HG02763 (cell line): ENCODE results near the gene SLC9C2.
"Not testable (repeated sequence)": the region's sequence is repeated elsewhere in the genome, so short reads cannot be mapped to it uniquely, and the experiment has no call there.

Experiments used
- ATAC-seq: cut with Tn5 transposase; IDR thresholded peaks from one replicate; pipeline ENCODE4 v1.9.1; 2021; ENCODE audit warnings: mild to moderate bottlenecking, moderate library complexity; ENCODE audit not compliant: unreplicated experiment

Gene SLC9C2

DNA sequence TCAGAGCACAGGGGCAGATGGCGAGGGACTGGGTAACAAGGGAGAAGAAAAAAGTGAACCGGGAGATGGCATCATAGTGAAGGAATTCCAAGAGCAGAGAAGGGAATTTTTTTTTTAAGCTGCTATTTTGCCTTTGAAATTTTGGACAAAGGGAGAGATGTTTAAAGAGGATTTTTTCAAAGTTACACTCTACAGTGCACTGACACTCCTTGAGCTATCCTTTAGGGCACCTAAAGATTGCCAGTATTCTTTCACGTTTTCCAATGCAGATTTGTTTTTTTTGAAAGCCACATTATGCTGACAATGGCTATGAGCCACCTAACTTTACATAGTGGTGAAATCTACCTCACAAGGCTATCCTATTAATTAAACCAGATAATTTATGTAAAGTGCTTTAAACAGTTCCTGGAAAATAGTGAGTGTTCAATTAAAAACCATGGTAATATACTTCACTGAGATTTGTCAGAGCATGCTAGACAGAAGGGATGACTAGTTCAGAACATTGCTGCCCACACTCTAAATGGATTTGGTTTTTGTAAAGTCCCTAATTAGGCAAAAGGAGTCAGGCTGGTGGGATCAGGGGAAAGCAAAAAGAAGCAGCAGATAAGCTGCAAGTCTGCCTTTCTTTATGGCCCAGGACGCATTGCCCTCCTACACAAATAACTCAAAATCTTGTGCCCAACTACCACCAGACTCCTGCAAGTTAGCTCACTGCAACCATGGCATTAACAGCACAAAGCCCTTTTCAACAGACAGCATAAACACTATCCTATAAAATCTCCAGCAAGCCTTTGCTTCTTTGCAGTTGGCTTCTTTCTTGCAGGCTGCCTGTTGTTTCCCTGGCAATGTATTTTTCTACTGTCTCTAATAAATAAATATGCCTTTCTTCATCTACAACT lies 71.8 kb downstream of the SLC9C2 start:
- no peak for ATAC-seq

GRCh38 chr1:173529106-173529505 lies 73.8 kb downstream of the SLC9C2 start:
- no peak for ATAC-seq

DNA sequence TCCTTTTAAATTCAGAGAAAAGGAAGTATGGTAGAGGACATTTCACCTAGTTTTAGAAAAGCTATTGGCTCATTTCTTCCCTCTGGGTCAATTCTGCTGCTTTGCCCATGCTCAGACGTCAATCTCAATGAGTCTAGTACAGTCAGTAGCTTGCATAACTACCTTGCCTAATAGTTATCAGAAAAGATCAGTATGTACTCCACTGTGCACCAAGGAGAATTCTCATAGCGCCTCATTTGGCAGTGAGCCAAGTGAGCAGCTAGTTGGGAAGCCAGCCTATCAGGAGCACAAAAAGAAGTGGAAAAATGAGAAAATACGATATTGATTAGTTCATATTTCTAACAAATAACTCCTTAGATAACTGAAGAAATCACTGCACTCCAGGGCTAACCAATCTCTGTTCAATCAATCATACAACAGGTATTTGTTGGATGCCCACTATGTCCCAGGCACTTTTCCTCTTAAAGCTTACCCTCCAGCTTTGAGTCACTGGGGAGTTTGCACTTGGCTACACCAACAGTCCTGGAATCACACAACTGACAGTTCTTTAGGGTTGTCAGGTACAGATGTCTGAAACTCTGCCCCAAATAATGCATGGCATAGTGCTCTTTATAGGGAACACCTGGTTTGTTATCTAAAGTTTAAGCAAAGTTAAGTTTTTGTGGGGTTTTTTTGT lies 75.6 kb downstream of the SLC9C2 start:
- ATAC-seq = no peak

- ATAC-seq = no peak
Measured at GRCh38 chr1:173525926-173526325, 76.9 kb downstream of the SLC9C2 start.

- ATAC-seq = no peak
Measured at GRCh38 chr1:173523329-173523728, 79.5 kb downstream of the SLC9C2 start.

DNA sequence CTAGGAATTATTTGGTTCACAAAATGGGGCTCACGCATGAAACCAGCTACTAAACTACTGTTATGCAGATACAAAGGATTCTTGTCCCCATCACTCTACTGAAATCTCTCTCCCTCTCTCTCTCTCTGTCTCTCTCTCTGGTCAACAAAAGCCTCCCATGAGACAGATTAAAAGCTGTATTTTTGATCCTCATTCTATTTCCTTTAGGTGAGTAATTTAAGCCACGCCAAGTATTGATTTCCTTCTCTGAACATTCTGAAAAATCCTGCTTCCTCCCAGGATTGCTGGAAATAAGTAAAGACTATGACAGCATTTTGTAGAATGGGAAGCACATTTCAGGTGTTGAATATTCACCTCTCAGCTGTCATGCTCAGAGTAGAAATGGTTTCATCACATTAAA lies 82.1 kb downstream of the SLC9C2 start:
- no peak for ATAC-seq

DNA sequence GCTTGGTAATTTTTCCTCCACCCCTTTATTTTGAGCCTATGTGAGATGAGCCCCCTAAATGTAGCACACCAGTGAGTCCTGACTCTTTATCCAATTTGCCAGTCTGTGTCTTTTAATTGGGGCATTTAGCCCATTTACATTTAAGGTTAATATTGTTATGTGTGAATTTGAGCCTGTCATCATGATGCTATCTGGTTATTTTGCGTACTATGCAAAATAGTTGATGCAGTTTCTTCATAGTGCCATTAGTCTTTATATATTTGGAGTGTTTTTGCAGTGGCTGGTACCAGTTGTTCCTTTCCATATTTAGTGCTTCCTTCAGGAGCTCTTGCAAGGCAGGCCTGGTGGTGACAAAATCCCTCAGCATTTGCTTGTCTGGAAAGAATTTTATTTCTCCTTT lies 88.4 kb downstream of the SLC9C2 start:
- not testable (repeated sequence) for ATAC-seq

- no peak for ATAC-seq
Measured at GRCh38 chr1:173509797-173510196, 93.1 kb downstream of the SLC9C2 start.

DNA sequence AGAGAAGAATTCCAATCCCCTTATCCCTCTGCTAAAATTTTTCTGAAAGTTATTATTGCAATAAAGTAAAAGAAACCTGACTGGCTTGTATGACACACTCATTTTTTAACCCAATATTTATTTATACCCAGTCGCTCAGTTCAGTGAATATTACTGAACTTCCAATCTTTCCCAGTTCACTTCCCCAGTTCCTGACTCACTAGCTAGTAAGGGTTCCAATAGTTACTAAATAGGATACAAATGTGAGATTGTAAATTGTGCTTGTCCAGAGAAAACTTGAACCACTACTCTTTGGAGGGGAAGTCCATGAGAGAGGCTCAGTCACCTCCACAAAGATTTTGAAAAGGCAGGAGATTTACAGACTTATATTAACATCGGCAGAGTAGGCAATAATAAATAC lies 94.3 kb downstream of the SLC9C2 start:
- ATAC-seq = no peak

DNA sequence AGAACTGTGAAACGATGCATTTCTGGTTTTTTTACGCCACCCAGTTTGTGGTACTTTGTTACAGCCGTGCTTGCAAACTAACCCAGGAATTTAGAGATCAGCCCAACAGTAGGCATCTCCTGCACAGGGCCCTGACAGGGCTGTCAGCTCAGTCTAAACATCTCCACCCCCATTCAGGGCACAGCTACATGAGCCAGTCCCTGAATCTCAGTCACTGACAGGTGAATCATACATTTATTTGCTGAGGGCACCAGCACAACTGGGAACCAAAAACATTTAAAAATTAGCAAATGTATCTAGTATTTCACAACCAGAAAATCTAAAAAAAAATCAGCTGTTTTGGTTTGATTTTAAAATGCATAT lies 95.0 kb downstream of the SLC9C2 start:
- ATAC-seq = no peak

DNA sequence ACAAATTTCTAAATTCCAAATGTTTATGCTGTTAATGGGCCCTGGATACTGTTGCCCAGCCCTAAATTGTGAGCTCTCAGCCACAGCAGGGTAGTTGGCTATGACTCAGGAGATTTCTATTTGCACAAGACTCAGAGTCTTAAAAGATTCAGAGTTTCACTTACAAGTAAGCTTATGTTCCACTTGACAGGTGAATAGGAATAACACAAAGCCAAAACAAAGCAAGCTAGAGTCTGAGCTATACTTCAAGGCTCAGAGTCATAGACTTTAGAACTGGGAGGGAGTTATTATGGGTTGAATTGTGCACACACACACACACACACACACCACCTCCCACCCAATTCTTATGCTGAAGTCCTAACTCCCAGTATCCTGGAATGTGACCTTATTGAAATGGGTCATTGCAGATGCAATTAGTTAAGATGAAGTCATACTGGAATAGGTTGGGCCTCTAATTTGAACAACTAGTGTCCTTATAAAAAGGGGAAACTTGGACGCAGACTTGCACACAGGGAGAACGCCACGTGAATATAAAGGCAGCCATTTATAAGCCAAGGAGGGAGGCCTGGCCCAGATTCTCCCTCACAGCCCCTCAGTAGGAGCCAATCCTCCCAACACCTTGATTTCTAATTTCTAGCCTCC lies 95.5 kb downstream of the SLC9C2 start:
- no peak for ATAC-seq

DNA sequence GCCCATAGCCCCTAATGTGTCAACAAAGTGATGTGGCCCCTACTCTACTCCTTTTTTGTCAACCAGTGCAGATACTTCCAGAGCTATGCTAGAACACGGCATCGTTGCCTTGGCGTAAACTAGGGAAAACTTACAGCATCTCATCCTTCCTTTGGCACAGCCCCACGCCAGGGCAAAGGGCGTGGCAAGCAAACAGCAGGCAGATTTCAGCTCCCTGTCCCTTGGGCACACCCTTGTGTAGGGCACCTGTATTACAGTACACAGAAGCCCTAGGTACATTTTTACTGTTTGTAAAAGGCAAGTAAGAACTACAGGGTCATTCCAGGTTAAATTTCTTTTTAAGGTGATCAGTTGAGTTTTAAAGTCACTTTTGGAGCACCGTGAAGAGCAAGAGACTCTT lies 96.4 kb downstream of the SLC9C2 start:
- ATAC-seq = no peak

- no peak for ATAC-seq
Measured at GRCh38 chr1:173505391-173505790, 97.5 kb downstream of the SLC9C2 start.

DNA sequence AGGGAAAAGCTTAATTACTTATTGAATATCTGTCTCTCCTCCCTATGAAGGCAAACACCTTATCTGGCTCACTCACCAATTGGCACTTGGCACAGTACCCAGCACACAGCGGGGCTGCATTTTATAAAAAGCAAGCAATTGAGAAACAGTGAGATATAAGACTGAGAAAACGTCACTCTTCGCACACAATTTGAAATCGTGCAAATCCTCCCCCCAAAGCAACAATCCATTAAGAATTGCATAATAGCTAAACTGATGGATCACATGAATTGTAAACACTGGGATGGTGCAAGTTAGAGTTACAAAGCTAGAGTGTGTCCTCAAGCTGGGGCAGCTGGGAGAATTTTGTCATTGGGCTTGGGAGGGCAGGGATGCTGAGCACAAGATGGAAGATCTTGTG lies 98.6 kb downstream of the SLC9C2 start:
- no peak for ATAC-seq

DNA sequence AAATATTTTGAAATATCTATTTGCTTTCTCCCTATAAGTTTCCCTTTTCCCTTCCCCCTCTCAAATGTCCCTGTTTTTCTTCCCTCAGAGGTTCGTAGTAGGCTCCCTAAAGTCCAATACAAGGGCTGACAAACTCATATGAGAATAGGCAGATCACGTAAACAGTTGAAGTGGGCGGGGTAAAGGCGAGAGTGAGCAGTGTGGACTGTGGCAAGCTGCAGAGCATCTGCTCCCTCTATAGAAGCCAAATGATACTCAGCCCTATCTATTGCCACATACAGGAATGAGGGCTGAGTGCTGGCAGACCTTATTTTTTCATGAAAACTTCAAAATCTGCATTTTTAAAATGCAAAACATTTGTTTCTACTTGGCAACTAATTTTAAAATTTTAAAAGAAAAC lies 99.5 kb downstream of the SLC9C2 start:
- ATAC-seq = no peak

DNA sequence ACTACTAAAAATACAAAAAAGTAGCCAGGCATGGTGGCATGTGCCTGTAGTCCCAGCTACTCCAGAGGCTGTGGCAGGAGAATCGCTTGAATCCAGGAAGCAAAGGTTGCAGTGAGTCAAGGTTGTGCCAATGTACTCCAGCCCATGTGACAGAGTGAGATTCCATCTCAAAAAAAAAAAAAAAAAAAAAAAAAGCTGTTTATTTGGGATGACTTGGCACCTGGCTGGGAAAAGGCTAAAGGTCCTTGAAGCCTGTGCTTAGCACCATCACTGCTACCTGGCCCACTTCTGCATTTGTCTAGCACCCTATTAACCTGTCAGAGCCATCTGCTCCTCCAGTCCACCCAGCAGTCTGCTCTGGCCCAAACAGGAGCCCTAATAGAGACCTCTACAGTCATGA lies 100.8 kb downstream of the SLC9C2 start:
- no peak for ATAC-seq

DNA sequence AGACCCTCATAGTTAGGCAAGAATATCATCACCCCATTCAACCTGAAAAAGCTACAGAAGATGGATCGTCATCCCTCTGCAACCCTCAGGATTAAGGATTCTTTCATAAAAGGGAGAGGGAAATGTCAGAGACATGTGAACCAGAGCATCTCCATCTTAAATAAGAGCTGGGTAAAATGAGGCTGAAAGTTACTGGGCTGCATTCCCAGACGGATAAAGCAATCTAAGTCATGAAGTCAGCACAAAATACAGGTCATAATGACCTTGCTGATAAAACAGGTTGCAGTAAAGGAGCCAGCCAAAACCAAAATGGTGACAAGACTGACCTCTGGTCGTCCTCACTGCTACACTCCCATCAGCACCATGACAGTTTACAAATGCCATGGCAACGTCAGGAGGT lies 103.1 kb downstream of the SLC9C2 start:
- no peak for ATAC-seq

DNA sequence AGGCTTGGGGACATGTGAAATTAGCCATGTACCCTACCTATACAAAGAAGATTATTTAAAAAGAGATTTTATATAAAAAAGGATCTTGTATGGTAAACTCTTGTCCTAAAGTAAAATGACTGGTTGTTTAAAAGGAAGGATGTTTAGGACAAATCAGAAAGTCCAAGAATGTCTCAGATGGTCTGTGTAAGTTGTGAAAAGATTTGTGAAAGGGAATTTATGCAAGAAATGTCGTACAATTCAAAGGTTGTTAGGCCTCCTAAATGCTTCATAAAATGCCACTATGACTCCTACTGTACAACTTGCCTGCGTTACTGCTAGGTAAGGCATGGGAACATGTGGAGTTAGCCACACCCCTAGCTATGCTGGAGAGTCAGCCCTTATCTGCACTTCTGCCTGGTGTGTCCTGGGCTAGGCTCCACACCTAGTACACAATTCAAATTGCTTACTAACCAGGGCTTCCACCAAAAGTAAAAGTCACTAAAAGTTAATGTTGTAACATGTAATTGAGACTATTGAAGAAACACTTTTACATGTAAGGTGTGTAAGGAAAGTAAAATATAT lies 106.0 kb downstream of the SLC9C2 start:
- ATAC-seq = no peak

DNA sequence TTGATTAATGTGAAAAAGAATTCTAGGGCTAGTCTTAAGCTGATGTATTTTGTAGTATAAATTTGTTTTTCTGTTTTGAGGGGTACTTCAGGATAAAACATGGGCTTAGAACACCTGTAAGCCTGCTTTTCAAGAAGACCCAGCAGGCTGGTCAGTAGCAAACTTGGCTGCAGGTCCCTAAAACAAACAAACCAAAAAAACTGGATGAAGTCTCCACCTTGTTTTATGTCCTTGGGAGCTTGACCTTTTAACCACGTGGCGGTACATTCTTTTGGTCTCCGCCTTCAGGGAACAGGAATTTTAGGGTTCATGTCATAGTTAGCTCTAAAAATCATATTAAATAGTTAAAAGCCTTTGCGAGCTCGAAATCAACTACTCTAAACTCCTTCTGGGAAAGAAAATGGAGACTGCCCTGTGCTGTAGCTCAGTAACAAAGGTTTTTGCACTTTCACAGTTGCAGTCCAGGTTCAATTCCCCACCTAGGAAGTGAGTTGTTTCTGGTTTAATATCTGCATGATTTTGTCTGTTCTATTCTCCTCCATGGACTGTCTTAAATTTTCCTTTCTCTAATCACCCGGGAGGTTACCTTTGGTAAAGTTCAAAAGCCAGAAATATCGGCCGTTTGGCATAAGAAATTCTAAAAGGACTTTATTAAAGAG lies 107.1 kb downstream of the SLC9C2 start:
- no peak for ATAC-seq

DNA sequence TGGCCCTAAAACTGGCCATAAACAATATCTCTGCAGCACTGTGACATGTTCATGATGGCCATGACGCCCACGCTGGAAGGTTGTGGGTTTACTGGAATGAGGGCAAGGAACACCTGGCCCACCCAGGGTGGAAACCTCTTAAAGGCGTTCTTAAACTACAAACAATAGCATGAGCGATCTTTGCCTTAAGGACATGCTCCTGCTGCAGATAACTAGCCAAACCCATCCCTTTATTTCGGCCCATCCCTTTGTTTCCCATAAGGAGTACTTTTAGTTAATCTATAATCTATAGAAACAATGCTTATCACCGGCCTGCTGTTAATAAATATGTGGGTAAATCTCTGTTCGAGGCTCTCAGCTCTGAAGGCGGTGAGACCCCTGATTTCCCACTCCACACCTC lies 109.7 kb downstream of the SLC9C2 start:
- ATAC-seq = not testable (repeated sequence)

- ATAC-seq = no peak
Measured at GRCh38 chr1:173491508-173491907, 111.4 kb downstream of the SLC9C2 start.
